ENCODE data around the gene KIF19. TPM values are rescaled to one million over a fixed set of nuclear protein-coding genes. Genes with fewer than 3 reads are reported as not detected.

Gene KIF19
- polyA plus RNA-seq, 3 donors = 0.38 to 1.7 (median 0.90) TPM

- WGBS, 3 donors = 77 to 87% (median 85%) methylated on average over 11 of the region's 11 CpGs
- H3K27ac ChIP-seq (ENCODE audit: low read depth, low read length) = no peak overlapping the region
Observed at GRCh38 chr17:74299226-74300009, 26.6 kb upstream of the KIF19 start.

DNA sequence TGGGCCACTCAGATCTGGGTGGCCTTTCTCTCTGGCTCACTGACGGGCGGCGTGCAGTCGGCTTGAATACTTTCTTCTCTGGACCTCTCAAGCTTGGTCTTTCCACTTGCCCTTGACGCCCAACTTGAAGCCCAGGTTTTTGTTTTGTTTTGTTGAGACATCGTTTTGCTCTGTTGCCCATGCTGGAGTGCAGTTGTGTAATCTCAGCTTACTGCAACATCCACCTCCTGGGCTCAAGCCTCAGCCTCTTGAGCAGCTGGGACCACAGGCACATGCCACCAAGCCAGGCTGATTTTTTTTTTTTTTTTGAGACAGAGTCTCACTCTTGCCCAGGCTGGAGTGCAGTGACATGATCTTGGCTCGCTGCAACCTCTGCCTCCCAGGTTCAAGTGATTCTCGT, 22.7 kb upstream of the KIF19 start:
- 86 to 87% (median 87%) methylated on average over 8 of the region's 8 CpGs for WGBS, 3 donors
- H3K27ac ChIP-seq (ENCODE audit: low read depth, low read length) = no peak overlapping the region

DNA sequence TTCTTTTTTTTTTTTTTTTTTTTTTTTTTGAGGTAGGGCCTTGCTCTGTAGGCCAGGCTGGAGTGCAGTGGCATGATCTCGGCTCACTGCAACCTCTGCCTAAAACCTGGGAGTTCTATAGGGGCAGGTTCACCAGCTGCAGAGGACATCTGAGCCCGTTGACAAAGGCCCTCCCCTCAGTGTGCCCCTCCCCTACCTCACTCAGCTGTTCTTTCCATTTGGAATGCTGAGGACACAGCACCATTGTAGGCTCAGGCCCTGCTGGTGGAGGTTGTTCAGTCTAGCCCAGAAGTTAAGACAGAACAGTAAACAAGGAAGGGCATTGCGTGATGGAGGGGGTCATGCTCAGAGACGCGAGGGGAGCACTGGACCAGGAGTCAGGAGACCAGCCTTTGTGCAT, 21.8 kb upstream of the KIF19 start:
- 61 to 82% (median 79%) methylated on average over 5 of the region's 5 CpGs for WGBS, 3 donors
- H3K27ac ChIP-seq (ENCODE audit: low read depth, low read length) = no peak overlapping the region

DNA sequence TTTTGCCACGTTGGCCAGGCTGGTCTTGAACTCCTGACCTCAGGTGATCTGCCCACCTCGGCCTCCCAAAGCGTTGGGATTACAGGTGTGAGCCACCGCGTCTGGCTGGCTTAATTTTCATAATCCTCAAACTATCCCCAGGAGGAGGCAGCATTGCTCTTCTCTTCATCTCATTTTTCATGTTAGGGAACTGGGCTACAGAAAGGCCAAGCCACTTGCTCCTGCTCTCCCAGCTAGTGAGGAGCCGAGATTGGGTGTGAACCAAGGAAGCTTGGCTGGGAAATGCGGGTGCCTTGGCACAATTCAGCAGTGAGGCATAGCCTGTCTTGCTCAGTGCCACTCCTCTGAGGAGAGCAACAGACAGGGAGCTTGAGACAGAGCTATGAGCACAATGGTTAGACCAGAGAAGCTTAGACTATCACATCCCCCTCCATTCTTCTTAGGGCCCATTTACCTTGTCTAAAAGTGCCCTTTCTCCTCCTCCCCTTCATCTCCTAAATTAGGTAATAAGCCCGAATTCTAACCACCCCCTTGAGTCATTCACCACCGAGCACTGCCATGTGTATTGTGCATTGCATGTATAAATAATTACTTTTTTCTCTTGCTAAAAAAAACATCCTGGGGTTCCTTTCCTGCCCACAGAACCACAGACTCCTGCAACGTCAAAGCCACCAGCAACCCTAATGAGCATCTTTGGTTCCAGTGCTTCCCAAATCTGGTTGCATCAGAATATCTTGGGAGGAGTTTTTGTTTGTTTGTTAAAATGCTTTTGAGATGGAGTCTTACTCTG, 20.0 kb upstream of the KIF19 start:
- 52 to 65% (median 58%) methylated on average over 10 of the region's 10 CpGs for WGBS, 3 donors
- no peak overlapping the region for H3K27ac ChIP-seq (ENCODE audit: low read depth, low read length)

GRCh38 chr17:74307984-74308773, 17.8 kb upstream of the KIF19 start:
- WGBS, 3 donors = 49 to 65% (median 51%) methylated on average over 15 of the region's 15 CpGs
- H3K27ac ChIP-seq (ENCODE audit: low read depth, low read length) = no peak overlapping the region

DNA sequence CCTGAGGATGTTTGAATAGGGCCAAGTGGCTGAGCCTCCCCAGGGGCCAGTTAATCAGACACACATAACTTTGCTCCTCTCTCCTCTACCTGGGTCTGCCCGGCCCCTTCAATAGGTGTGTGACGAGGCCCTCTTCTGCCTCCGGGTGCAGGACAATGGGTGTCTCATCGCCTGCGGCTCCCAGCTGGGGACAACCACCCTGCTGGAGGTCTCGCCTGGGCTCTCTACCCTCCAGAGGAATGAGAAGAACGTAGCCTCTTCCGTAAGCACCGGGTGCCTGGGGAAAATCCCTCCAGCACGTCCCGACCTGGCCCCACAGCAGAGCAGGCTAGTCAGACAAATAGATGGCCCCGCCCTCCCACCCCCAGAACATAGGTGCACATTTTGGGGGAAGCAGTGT, 16.1 kb upstream of the KIF19 start:
- no peak overlapping the region for H3K27ac ChIP-seq (ENCODE audit: low read depth, low read length)
- WGBS, 3 donors = 41 to 79% (median 70%) methylated on average over 12 of the region's 12 CpGs

DNA sequence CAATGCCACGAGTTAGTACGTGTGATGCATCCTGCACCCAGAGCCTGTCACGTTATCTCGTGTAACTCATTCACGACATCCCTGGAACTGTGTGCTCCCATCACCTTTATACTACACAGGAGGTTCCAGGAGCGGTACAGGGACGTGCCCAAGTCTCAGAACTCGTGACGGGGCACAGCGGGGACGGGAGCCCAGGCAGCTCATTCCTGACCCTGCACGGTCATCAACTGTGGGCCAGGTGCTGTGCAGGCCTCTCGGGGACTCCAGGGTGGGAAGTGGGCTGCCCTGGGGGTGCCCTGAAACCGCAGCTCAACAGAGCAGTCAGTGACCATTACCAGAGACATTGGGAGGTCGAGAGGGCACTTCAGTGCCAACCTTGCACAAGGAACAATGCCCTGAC, 11.1 kb upstream of the KIF19 start:
- WGBS, 3 donors = 81 to 91% (median 87%) methylated on average over 15 of the region's 15 CpGs

GRCh38 chr17:74316220-74316619, 9.8 kb upstream of the KIF19 start:
- H3K27ac ChIP-seq (ENCODE audit: low read depth, low read length) = no peak overlapping the region
- 45 to 67% (median 55%) methylated on average over 10 of the region's 10 CpGs for WGBS, 3 donors

More for the DNA sequence above, 11.1 kb upstream of the KIF19 start:
- H3K27ac ChIP-seq (ENCODE audit: low read depth, low read length) = no peak overlapping the region

DNA sequence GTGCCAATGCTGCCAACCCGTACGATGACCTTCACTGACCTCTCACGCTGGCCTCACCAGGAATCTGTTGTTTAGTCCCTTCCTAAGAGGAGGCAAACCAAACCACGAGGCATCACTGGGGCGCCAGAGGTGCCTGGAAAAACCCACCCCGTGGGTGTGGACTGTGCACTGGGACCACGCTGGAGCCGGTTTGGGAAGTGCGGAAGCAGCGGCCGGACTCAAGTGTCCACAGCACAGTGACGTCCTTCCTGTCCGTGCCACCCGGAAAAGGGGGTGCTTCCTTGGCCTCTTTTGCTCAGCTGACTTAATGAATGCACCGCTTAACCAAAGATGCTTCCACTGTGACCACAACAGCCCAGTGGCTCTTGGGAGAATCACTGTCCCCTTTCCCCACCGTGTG, 9.0 kb upstream of the KIF19 start:
- WGBS, 3 donors = 58 to 67% (median 66%) methylated on average over 16 of the region's 16 CpGs
- H3K27ac ChIP-seq (ENCODE audit: low read depth, low read length) = no peak overlapping the region

DNA sequence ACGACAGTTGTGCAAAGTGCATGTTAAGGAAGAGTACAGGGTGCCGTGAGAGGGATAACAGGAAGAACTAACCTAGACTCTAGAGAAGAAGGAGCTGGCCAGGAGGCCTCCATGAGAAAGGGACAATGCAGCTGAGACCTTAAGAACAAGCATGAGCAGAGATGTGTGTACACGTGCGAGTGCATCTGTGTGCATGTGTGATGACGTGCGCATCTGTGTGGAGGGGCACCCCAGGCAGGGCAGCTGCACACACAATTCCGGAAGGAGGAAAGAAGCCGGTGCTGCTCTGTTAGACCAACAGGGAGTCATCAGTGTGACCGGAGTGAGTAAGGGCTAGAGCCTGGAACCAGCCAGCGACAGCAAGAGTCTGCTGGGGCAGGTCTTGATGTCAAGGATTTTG, 7.6 kb upstream of the KIF19 start:
- no peak overlapping the region for H3K27ac ChIP-seq (ENCODE audit: low read depth, low read length)
- 87 to 91% (median 91%) methylated on average over 10 of the region's 10 CpGs for WGBS, 3 donors

DNA sequence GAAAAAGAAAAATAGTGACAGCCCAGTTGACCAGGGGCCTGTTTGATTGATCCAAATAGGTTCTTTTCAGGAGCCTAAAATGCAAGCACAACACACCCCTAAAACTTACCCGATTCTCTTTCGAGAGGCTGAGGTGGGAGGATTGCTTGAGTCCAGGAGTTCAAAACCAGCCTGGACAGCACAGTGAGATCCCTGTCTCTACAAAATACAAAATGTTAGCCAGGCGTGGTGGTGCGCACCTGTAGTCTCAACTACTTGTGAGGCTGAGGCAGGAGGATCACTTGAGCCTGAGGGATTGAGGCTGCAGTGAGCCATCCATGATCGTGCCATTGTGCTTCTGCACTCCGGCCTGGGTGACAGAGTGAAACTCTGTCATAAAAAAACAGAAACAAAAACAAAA, 1.5 kb upstream of the KIF19 start:
- H3K27ac ChIP-seq (ENCODE audit: low read depth, low read length) = no peak overlapping the region
- 88 to 97% (median 95%) methylated on average over 6 of the region's 6 CpGs for WGBS, 3 donors

DNA sequence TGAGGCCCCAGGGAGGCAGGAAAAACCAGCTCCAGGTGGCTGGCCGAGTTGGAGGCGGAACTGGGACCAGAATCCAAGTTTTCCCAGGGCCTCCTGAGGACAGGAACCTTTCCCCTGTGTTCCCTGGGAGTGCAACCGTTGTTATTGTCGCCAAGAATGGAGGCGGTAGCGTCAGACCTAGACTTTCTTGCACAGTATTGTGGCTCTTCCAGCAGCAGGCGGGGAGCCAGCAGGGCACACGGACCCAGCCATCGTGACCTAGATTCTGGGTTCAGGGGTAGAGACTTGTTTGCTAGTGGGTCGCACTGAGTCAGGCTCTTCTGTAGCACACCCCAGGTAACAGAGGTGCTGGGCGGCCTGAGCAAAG, 667 bp upstream of the KIF19 start:
- 22 to 35% (median 29%) methylated on average over 11 of the region's 11 CpGs for WGBS, 3 donors
- no peak overlapping the region for H3K27ac ChIP-seq (ENCODE audit: low read depth, low read length)

DNA sequence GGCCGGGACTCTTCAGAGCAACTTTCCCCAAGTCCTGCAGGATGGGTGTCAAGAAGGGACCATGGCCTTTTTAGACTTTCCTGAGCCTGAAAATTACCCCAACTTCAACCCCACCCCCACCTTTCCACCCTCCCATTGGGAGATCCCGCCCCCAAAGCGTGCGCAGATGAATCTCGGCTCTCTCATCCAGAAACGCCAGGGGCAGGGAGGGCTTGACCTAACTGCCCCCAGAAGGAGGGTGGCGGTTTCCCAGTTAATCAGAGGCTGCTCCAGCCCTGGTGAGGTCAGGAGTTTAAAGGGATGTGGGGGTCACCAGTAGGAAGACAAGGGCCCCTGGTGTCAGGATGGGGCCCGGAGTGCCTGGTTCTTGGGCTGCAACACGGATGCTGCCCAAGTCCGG, 480 bp downstream of the KIF19 start:
- 24 to 40% (median 33%) methylated on average over 10 of the region's 10 CpGs for WGBS, 3 donors
- H3K27ac ChIP-seq (ENCODE audit: low read depth, low read length) = no peak overlapping the region

GRCh38 chr17:74328487-74328886, 2.5 kb downstream of the KIF19 start:
- 94 to 99% (median 96%) methylated on average over 3 of the region's 3 CpGs for WGBS, 3 donors
- H3K27ac ChIP-seq (ENCODE audit: low read depth, low read length) = no peak overlapping the region

DNA sequence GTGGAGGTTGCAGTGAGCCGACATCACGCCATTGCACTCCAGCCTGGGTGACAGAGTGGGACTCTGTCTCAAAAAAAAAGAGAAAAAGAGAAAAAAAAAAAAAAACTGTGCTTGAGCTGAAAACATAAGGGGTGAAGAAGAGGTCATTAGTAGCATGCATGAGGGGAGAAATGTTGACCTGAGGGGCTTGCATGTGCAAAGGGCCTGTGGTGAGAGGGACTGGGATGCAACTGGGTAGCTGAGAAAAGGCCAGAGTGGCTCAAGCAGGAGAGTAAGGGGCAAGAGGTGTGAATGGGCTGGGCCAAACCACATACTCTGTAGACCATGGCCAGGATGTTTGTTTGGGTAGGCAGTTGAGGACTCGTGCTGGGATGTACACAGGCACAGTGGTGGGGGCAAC, 3.4 kb downstream of the KIF19 start:
- 64 to 79% (median 78%) methylated on average over 3 of the region's 3 CpGs for WGBS, 3 donors
- H3K27ac ChIP-seq (ENCODE audit: low read depth, low read length) = no peak overlapping the region

DNA sequence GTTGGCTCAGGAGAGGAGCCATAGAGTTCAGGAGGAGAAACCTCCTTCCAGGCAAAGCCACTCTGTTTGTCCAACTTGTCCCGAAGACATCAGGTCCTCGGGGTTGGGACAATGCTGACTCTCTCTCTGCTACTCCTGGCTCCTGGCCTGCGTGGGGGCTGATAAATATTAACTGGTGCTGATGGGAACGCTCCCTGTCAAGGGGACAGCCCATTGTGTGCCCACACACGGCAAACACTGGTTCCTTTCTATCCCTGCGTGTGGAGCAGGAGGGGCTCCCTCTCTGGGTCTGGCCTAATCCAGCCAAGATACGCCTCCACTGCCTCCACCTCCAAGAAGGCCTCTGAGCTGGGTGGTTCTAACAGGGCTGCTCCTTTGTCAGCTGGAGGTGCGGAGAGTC, 4.4 kb downstream of the KIF19 start:
- 47 to 83% (median 76%) methylated on average over 8 of the region's 8 CpGs for WGBS, 3 donors
- no peak overlapping the region for H3K27ac ChIP-seq (ENCODE audit: low read depth, low read length)

GRCh38 chr17:74332017-74332650, 6.1 kb downstream of the KIF19 start:
- H3K27ac ChIP-seq (ENCODE audit: low read depth, low read length) = no peak overlapping the region
- WGBS, 3 donors = 56 to 68% (median 63%) methylated on average over 7 of the region's 7 CpGs

DNA sequence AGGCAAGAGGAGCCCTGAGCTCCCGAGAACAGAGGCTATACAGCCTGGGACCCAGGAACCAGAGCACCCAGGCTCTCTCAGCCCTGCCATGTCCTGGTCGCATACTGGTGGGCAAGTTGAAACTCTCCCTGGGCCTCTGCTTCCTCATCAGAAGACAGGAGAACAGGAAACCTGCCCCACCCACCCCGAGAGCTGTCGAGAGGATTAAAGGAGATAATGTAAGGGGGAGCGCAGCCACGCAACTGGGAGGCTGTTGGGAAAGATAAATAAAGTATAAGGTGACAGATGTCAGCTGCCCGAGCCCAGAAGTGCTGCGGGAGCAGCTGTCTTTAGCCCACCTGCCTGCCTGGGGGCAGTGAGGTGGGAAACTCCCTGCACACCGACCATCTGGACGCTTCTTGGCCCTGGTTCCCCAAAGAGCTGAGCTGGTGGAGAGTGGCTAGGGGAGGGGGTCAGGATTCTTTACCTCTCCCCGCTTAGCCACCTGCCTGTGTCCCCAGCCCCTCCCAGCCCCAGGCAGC, 6.8 kb downstream of the KIF19 start:
- H3K27ac ChIP-seq (ENCODE audit: low read depth, low read length) = no peak overlapping the region
- 26 to 32% (median 28%) methylated on average over 11 of the region's 11 CpGs for WGBS, 3 donors

Data from adipose tissue (tissue), 3 donors.